Amygdala (tissue), 56 donors: Measurements from ENCODE around the gene ZNF512.
"Not testable (repeated sequence)": the region's sequence is repeated elsewhere in the genome, so short reads cannot be mapped to it uniquely, and the experiment has no call there.

Source experiments
- DNase-seq, 56 donors: peaks; one replicate each; lab custom pipeline; 2025; lab: John Stamatoyannopoulos, UW

The ZNF512 gene, protein sequence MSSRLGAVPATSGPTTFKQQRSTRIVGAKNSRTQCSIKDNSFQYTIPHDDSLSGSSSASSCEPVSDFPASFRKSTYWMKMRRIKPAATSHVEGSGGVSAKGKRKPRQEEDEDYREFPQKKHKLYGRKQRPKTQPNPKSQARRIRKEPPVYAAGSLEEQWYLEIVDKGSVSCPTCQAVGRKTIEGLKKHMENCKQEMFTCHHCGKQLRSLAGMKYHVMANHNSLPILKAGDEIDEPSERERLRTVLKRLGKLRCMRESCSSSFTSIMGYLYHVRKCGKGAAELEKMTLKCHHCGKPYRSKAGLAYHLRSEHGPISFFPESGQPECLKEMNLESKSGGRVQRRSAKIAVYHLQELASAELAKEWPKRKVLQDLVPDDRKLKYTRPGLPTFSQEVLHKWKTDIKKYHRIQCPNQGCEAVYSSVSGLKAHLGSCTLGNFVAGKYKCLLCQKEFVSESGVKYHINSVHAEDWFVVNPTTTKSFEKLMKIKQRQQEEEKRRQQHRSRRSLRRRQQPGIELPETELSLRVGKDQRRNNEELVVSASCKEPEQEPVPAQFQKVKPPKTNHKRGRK

DNA sequence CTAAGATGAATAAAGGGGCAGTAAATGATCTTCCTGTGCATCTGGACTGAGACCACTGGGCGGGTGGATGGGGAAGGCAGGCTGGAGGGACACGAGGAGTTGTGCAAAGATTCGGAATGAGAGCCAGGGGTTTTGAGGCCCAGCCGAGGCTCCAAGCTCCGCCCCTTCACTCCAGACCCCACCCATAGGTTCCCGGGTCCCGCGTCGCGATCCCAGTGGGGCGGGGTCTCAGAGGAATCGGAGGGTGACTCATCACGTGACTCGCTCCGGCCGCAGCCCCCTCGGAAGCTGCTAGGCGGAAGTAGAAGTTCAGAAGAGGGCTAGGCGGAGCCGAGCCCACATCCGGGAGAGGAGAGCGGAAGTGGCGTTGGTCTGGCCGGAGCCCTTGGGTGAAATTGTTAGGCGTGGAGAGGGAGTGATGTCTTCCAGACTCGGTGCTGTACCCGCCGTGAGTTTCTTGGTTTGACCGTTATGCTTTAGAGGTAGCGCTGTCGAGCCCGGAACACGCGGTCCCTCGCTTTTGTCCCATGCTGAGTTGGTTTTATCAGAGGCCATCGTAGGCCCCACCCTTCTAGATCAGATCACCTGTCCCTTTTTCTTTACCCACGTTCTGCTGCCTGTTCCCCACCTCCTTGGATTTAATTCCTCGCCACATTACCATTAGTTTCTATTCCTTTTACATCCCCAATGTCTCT, at the start of gene ZNF512:
ZNF512 (plus strand) TSS at position 348 of the 695 bp plus-strand sequence; CDS start at position 419, 71 bp downstream.
- DNase-seq, result peak; percentile 41 to 93 (median 77)

DNA sequence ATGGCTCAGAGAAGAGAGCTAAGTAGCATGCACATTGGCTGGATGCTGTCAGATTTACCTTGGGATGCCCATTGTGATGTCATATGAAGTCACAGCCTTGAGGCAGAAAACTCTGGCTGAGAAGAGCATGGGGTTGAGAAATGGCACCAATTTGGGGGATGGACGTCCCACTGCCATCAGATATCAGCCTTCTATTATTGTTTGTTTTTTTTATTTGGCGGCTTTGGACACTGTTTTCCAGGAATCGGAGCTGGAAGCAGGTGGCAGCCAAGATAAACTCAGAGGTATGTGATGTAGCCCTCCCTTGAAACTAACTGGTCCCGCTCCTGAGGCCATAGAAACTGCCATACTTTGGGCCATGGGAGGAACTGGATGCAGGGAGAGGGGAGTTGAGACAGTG, 45.6 kb upstream of the ZNF512 start:
- no peak for DNase-seq

DNA sequence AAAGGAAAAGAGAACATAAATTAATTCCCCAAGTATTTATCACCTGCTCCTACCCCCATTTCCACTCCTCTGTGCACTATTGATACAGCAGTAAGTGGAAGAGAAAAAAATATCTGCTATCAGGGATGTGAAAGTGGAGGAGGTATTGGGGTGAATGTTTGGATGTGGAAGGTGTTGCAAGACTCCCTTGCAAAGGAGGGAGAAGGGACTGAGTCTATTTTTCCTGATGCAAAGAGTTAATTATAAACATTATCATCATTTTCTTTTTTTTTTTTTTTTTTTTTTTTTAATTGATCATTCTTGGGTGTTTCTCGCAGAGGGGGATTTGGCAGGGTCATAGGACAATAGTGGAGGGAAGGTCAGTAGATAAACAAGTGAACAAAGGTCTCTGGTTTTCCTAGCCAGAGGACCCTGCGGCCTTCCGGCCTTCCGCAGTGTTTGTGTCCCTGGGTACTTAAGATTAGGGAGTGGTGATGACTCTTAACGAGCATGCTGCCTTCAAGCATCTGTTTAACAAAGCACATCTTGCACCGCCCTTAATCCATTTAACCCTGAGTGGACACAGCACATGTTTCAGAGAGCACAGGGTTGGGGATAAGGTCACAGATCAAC, 43.9 kb upstream of the ZNF512 start:
- DNase-seq, result not testable (repeated sequence)

DNA sequence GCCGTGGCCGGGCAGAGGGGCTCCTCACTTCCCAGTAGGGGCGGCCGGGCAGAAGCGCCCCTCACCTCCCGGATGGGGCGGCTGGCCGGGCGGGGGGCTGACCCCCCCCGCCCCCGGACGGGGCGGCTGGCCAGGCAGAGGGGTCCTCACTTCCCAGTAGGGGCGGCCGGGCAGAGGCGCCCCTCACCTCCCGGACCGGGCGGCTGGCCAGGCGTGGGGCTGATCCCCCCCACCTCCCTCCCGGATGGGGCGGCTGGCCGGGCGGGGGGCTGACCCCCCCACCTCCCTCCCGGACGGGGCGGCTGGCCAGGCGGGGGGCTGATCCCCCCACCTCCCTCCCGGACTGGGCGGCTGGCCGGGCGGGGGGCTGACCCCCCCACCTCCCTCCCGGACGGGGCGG, 43.2 kb upstream of the ZNF512 start:
- not testable (repeated sequence) for DNase-seq

DNA sequence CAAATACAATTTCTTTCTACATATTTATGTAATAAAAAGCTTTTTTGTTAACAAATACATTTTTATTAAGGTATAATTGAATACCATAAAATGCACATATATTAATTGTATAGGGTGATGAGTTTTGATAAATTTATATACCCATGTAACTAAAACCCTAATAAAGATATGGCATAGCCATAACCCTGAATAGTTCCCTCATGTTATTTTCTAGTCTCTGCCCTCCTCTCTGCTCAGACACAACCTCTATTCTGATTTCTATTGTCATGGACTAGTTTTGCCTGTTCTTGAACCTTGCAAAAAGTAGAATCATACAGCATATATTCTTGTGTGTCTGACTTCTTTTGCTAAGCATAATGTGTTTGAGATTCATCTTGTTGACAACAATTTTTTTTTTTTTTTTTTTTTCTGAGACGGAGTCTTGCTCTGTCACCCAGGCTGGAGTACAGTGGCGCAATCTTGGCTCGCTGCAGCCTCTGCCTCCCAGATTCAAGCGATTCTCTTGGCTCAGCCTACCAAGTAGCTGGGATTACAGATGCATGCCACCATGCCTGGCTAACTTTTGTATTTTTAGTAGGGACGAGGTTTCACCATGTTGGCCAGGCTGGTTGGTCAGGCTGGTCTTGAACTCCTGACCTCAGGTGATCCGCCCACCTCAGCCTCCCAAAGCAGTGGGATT, 38.6 kb upstream of the ZNF512 start:
- no peak for DNase-seq

DNA sequence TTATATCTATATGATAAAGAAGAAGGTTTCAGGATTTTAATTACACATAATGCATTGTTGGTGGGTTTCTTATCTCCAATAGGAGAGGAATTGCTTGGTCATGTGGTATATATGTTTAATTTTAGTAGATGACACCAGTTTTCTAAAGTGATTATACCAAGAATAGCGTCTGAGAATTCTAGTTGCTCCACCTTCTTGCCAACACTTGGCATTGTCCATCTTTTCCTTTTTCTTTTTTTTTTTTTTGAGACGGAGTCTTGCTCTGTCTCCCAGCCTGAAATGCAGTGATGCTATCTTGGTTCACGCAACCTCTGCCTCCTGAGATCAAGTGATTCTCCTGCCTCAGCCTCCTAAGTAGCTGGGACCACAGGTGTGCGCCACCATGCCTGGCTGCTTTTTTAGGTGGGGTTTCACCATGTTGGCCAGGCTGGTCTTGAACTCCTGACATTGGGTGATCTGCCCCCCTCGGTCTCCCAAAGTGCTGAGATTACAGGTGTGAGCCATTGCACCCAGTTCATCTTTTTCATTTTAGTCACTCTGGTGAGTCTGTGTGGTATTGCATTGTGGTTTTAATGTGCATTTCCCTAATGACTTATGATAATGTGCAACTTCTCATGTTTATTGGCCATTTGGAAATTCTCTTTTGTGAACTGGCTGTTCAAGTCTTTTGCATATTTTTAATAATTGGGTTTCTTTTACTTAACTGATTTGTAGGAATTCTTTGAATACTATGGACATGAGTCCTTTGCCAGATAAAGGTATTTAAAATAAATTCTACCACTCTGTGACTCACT, 37.3 kb upstream of the ZNF512 start:
- DNase-seq, result no peak

DNA sequence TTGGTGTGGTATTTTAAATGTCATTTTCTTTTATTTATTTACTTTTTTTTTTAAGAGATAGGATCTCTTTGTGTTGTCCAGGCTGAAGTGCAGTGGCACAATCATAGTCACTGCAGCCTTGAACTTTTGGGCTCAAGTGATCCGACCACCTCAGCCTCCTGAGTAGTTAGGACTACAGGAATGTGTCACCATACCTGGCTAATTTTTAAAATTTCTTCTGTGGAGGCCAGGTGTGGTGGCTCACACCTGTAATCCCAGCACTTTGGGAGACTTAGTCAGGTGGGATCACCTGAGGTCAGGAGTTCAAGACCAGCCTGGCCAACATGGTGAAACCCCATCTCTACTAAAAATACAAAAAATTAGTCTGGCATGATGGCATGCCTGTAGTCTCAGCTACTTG, 33.5 kb upstream of the ZNF512 start:
- no peak for DNase-seq

DNA sequence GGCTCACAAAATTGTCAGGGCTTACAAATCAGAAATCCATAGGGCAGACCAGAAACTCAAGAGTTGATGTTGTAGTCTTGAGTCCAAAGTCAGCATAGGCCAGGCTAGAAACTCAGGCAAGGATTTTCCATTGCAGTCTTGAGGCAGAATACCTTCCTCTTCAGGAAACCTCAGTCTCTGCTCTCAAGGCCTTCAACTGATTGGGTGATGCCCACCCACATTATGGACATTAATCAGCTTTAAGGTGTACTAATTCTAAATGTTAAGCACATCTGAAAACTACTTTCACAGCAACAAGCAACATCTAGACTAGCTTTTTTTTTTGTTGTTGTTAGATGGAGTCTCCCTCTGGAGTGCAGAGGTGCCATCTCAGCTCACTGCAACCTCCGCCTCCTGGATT, 31.3 kb upstream of the ZNF512 start:
- no peak for DNase-seq

DNA sequence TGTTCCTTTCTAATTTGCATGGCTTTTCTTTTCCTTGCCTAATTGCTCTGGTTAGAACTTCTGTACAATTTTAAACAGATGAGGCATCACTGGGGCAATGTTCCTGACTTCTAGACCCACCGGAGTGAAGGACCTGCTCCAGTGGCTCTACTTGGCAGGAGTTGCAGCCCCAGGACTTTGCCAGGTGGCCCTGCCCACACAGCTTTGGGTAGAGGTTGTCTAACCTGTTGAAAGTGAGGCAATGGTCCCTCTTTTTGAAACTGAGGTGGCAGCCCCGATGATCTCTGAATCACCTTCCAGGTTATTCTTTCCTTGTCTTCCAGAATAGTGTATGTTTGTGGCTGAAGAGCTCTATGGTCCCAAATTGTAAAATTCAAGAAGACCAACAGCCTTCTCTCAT, 29.9 kb upstream of the ZNF512 start:
- no peak for DNase-seq

DNA sequence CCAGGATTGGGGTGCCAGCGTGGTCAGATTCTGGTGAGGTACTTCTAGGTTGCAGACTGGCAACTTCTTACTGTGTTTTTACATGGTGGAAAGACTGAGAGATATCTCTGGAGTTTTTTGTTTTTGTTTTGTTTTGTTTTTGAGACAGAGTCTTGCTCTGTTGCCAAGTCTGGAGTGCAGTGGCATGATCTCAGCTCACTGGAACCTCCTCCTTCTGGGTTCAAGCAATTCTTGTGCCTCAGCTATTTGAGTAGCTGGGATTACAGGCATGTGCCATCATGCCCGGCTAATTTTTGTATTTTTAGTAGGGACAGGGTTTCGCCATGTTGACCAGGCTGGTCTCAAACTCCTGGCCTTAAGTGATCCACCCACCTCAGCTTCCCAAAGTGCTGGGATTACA, 28.4 kb upstream of the ZNF512 start:
- DNase-seq, result not testable (repeated sequence)

DNA sequence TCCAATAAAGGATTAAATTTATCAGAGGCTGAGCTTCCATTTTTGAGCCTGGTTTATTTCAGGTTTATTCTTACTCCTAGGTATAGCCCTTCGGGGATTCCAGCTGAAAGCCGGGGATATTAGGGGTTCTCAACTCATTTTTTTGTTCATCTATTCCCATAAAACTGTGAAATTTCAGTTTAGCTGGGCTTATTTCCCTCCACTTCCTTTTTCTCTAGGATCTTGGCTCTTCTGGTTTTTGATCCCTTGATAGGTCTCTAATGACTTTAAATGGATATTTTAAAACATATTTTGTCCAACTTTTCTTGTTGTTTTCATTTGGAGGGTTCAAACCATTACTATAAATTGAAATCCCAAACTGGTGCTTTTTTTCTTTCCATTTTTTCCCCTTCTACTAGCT, 23.6 kb upstream of the ZNF512 start:
- DNase-seq, result no peak

DNA sequence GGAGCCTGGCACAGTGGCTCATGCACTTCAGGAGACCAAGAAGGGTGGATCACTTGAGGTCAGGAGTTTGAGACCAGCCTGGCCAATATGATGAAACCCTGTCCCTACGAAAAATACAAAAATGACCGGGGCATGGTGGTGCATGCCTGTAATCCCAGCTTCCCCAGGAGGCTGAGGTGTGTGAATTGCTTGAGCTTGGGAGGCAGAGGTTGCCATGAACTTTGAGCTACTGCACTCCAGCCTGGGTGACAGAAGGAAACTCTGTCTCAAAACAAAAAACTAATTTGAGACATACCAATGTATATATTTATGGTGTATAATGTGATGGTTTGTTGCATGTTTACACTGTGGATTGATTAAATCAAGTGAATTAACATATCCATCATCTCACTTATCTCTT, 21.8 kb upstream of the ZNF512 start:
- DNase-seq, result no peak

DNA sequence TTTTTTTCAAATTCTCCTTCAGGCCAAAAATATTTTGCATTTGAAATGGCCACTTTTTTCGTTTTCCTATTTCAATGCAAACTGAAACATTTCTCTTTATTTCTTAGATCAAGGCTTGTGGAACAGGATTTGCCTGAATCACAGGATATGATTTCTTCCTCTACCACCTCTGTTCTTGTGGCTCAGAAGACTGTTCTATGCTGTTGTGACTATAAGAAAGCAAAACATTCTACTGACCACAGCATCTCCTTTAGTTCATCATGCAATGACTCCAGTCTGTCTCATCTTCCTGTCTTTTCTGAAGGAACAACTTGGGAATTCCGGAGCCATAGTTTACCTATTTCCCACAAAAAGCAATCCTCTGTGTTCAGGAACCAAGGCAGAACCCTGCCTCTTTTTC, 16.2 kb upstream of the ZNF512 start:
- no peak for DNase-seq

DNA sequence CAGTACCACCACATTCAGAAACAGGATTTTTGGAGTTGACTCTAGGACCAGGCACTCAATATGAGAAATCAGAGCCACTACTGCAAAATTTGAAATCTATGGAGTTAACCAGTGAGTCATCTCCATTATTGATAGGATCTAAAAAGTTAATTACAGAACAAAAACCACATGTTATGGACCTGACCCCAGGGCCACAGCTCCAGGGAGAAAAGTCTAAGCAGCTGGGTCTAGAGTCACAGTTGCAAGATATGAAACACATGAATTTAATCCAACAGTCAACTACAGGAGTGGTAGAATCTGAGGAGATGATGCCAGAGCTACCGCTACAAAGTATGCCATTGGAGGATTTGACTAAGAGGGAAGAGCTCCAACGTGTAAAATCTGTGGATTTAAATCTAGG, 13.4 kb upstream of the ZNF512 start:
- no peak for DNase-seq

DNA sequence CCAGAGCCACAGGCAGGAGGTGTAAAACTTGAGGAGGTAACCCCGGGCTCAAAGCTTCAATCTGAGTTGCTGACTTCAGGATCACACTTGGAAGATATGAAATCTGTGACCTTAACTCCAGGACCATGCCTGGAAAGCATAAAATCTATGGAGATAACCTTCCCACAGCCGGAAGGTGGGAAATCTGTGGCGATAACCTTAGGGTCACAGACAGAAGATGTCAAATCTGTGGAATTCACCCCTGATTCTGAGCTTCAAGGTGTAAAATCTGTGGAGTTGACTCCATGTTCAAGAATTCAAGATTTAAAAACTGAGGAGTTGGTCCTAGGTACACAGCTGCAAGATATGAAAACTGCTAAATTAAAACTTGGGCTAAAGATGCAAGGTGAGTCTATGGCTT, 11.6 kb upstream of the ZNF512 start:
- DNase-seq, result no peak

DNA sequence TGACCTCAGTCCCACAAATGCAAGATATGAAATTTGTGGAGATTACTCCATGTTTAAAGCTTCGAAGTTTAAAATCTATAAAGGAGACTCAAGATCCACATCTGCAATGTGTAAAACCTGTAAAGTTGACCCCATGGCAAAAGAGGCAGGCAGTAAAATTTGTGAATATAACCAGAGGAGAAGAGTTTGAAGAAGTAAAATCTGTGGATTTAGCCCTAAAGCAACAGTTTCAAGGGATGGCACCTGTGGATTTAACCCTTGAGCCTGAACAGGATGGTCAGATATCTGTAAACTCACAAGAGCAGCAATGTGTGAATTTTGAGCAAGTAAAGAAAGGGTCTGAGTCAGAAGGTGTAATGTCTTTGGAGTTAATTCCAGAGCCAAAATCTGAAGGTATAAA, 11.2 kb upstream of the ZNF512 start:
- no peak for DNase-seq

DNA sequence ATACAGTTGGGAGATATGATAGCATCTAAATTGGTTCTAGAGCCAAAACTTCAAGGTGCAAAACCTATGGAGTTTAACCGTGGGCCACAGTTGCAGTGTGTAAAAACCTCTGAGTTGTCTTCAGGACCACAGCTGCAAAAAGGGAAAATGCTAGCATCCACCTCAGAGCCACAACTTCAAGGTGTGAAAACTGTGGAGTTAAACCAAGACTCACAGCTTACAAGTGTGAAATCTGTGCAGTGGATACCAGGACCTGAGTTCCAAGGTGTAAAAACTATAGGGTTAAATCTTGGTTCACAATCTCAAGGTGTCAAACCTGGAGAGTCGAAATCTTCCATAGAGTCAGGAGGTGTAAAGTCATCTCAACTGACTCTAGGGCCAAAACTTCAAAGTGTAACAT, 10.4 kb upstream of the ZNF512 start:
- no peak for DNase-seq

DNA sequence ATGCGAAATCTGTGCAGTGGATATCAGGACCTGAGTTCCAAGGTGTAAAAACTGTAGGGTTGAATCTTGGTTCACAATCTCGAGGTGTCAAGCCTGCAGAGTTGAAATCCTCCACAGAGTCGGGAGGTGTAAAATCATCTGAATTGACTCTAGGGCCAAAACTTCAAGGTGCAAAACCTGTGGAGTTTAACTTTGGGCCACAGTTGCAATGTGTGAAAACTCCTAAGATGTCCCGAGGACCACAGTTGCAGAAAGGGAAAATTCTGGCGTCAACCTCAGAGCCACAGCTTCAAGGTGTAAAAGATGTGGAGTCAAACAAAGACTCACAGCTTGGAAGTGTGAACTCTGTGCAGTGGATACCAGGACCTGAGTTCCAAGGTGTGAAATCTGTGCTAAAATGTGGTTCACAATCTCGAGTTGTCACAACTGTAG, 9.8 kb upstream of the ZNF512 start:
- no peak for DNase-seq

DNA sequence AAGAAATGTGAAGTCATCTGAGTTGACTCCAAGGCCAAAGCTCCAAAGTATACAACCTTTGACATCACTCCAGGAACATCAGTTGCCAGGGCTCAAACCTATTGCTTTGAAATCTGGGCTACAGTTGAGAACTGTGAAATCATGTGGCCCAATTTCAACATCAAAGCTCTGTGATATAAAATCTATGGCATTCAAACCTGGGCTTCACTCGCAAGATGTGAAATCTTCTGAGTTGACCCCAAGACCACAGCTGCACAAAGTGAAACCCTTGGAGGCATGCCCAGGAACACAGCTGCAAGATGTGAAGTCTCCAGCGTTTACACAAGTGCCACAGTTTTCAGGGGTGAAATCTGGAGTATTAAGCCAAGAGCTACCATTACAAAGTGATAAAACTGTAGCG, 9.4 kb upstream of the ZNF512 start:
- DNase-seq, result no peak
